Astrocyte (in vitro differentiated cells and primary cell): ENCODE results near the gene PLXND1.

Experiments
- CTCF ChIP-seq: IDR thresholded peaks from 2 replicates; pipeline ENCODE4 v1.5.1; 2011; ENCODE audit warnings: low read depth, mild to moderate bottlenecking, inconsistent platforms, low read length, moderate library complexity; ENCODE audit not compliant: insufficient read depth
- EZH2 ChIP-seq: IDR thresholded peaks from 2 replicates; pipeline ENCODE4 v1.6.1; 2012; ENCODE audit warnings: mild to moderate bottlenecking, low read length, inconsistent platforms; ENCODE audit not compliant: insufficient read depth

GRCh38 chr3:129549006-129549800 is 57.3 kb downstream of the PLXND1 start:
- no peak for TF ChIP-seq CTCF
- TF ChIP-seq EZH2: no peak
